ENCODE results near the gene HKDC1.
"Not testable (repeated sequence)": the region's sequence is repeated elsewhere in the genome, so short reads cannot be mapped to it uniquely, and the experiment has no call there.

HKDC1 gene, protein sequence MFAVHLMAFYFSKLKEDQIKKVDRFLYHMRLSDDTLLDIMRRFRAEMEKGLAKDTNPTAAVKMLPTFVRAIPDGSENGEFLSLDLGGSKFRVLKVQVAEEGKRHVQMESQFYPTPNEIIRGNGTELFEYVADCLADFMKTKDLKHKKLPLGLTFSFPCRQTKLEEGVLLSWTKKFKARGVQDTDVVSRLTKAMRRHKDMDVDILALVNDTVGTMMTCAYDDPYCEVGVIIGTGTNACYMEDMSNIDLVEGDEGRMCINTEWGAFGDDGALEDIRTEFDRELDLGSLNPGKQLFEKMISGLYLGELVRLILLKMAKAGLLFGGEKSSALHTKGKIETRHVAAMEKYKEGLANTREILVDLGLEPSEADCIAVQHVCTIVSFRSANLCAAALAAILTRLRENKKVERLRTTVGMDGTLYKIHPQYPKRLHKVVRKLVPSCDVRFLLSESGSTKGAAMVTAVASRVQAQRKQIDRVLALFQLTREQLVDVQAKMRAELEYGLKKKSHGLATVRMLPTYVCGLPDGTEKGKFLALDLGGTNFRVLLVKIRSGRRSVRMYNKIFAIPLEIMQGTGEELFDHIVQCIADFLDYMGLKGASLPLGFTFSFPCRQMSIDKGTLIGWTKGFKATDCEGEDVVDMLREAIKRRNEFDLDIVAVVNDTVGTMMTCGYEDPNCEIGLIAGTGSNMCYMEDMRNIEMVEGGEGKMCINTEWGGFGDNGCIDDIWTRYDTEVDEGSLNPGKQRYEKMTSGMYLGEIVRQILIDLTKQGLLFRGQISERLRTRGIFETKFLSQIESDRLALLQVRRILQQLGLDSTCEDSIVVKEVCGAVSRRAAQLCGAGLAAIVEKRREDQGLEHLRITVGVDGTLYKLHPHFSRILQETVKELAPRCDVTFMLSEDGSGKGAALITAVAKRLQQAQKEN

DNA sequence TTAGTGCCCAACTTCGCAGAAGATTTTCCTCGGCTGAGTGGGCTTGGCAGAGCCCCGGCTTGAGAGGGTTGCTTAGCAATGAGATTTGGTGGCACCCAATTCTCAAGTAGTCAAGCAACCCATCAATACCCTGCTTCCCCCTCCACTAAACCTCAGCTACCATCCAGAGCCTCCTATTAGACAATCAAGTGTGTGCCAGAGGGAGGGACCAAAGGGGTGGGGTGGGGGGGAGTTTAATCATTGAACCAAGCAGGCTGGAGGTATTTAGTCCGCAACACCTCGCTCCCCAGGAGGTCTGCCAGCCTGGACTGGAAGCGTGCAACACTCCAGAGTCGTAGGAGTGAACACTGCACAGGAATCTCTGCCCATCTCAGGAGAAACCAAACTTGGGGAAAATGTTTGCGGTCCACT is at the start of gene HKDC1:
HKDC1 (plus strand) TSS at position 292 of the 411 bp plus-strand sequence; CDS start at position 396, 104 bp downstream.
- DNase-seq = no peak

DNA sequence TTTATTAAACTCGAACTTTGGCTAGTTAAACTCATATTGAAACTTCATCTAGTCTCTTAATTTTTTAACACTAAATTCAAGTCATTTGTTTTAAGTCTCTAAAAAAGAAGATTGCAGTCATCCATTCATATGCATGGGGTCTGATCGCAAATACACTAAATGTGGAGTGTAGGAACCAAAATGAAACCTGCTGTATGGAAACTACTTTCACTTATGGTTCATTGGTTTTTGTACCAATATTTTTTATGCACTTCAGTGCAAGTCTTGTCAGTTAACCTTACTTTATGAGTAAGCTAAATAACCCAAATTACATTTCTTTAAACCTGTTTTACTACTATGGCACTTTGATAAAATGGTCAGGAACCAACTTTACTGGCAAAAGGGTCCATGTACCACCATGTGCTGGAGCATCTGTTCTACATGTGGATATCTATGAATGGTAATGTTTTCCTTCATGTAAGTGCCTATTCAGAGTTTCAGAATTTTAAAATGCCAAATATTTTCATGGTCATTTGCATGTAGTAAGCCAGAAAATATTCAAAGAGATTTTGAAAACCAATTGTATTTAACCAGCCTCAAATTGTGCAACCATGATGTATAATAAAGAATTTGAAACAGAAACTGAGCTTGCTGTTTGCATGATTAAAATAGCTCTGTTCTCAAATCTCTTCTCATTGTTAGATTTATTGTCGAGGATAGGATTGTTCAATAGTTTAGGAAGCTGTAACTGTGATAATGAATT is 47.7 kb upstream of the HKDC1 start:
- no peak for DNase-seq

DNA sequence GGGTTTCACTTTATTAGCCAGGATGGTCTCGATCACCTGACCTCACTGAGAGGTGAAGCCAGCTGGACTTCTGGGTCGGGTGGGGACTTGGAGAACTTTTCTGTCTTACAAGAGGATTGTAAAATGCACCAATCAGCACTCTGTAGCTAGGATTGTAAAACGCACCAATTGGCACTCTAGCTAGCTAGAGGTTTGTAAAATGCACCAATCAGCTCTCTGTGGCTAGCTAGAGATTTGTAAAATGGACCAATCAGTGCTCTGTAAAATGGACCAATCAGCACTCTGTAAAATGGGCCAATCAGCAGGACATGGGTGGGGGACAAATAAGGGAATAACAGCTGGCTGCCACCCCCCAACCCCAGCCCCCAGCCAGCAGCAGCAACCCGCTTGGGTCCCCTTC is 44.8 kb upstream of the HKDC1 start:
- not testable (repeated sequence) for DNase-seq

DNA sequence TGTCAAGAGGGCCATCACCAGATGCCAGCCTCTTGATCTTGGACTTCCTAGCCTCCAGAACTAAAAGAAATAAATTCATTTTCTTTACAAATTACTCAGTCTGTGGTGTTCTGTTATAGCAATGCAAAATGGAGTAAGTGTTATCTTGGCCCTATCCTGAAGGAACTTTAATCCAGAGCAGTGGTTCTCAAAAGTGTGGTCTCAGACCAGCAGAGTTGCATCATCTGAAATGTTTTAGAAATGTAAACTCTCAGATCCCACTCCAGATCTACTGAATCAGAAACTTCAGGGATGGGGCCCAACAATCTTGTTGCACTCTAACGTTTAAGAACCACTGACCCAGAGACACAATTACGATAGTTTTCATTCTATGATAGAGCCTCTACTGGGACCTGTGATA is 43.3 kb upstream of the HKDC1 start:
- DNase-seq = no peak

DNA sequence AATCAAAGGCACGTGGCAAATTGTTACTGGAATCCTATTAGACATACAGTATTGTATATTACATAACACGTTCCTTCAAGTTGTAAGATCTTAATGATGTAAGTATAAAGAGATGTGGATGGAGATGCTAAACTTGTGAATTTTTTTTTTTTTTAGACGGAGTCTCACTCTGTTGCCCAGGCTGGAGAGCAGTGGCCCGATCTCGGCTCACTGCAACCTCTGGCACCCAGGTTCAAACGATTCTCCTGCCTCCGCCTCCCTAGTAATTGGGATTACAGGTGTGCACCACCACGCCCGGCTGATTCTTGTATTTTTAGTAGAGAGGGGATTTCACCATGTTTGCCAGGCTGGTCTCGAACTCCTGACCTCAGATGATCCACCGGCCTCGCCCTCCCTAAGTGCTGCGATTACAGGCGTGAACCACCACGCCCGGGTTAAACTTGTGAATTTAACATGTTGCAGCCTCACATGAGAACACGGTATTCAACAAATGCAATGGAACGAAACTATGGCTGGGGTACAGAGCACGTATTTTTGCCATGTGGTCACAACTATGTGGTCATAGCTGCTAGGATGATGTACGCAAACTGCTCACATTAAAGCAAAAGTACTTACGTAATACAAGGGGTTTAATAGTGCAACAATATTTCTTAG is 40.9 kb upstream of the HKDC1 start:
- DNase-seq = no peak

DNA sequence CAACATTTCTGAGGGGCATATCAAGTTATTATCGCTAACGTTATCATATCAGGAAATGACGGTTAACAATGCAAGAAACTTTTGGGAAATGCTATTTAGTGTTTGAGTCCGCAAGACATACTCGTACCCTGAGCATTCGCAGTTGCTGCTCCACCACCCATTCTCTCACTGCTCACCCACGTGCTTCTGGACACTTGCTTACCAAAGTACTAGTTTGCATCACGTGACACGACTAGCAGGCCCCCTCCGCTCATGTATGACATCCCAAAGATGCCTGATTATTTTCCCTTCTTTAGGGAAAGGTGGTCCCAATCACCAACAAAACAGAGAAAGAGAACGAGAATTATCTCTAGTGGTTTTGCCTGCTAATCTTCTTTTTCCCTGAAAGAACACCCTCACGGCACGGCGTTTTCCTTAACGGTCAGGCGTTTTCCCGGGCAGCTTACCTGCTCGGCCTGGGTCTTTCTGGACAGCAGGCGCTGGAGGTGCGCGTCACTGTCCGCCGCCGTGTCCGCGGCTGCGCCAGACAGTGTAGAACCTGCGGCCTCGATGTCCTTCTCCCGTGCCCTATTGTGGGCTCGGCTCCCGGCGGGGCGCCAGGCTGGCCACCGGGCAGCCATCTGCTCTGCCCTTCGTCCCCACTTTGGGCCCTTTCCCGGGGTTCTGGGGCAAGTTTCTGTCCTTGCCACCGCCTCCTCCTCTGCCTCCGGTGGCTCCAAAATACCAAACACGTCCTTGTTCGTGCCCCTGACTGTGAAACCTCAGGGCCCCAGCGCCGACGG is 40.2 kb upstream of the HKDC1 start, which contains the start of gene SUPV3L1:
SUPV3L1 (plus strand) TSS at position 492 of the 782 bp plus-strand sequence; CDS start at position 550, 58 bp downstream.
- peak; percentile 75 for DNase-seq

DNA sequence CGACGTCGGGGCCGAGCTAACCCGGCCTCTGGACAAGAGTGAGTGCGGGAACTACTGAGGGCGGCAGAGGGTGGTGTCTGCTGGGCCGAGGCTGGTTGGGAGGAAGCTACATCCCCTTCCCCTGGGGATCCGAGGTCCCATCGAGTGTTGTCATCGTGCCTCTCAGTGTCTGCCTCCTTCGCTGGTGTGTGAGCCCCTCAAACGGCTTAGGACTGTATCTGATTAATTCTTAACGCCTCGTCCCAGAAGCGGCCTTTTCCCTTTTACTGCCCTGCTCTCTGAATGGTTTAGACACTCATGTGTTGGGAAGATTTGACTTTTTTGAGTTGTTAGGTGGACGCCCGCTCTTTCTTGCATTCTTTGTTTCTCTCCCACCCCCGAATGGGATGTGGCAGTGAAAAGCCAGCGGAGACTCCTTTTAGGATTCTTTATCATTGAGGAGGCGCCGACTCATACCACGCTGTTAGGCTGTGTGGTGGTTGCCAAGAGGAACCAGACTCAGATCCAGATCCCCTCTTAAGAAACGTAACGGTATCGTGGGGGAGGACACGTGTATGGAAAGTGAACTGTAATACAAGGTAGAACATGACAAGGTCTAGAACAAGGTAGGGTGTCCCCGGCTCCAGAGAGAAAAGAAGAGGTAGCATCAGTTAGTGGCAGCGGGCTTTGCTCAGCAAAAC is 39.5 kb upstream of the HKDC1 start:
- DNase-seq = no peak

DNA sequence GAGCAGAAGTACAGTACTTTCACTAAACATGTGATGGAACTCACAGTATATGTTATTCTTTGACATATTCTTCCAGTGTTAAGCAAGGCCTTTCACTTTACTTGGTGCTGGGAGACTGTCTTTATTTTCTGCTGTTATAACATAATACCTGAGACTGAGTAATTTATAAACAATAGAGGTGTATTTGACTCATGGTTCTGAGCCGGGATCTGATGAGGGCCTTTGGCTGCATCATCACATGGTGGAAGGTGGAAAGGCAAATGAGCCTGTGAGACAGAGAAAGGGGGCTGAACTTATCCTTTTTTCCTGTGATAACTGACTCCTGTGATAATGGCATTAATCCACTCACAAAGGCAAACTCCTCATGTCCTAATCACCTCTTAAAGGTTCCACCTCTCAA is 38.7 kb upstream of the HKDC1 start:
- DNase-seq = no peak

DNA sequence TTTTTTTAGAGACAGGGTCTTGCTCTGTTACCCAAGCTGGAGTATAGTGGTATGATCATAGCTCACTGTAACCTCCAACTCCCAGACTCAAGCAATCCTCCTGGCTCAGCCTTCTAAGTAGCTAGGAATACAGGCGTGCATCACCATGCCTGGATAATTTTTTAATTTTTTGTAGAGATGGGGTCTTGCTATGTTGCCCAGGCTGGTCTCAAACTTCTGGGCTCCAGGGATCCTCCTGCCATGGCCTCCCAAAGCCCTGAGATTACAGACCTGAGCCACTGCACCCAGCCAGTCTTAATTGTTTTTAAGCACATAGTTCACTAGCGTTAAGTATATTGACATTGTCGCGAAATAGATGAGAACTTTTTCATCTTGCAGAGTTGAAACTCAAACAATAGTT is 38.1 kb upstream of the HKDC1 start:
- DNase-seq = no peak

DNA sequence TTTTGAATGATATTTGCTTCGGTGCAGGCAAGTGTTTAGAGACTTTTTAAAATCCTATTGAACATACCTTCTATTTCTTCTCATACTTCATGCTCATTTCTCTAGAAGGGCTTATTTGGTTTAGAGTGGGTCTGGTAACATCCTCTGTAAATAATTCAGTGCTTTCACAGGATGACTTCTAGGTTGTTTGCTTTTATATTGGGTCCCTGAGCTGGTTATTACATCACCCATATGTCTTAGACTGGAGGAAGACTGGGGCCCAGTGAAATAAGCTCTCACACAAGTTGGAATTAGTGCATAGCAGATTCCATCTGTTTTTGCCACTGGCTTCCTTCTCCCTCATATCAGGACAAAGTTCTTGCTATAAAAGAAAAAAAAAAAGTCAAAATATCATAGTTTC is 33.6 kb upstream of the HKDC1 start:
- no peak for DNase-seq

DNA sequence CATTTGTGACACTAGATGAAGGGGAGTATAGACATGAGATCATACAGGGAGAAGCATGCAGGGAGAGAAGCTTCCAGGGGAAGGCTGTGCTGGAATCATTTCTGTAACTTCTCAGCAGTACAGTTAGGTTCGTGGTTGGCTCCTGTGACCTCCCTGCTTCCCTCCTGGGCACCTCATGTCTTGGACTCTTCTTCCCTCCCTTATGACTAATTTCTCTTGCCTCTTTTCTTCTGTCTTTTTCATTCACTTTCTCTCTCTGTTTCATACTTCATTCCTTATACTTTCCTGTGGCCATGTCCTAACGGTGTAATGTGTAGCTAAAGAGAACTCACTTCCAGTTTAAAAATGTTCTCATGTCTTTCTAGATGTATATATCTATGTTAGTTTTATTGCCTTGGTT is 19.1 kb upstream of the HKDC1 start:
- no peak for DNase-seq

DNA sequence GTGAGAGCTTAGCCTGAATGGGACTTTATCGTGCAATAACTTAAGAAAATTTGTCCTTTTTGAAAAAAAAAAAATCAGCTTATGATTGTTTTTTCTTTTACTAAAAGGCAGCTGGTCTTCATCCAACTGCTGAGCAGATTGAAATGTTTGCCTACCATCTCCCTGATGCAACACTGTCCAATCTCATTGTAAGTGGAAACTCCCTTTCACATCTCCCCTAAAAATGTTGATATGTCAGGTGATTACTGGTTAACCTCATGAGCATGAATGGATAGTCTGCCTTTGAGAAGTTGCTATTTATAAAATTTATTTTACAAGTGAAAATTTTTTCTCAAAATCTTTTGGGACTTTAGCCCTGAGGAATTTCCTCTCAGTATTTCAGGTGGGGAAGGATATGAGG is 17.8 kb upstream of the HKDC1 start:
- DNase-seq = no peak

DNA sequence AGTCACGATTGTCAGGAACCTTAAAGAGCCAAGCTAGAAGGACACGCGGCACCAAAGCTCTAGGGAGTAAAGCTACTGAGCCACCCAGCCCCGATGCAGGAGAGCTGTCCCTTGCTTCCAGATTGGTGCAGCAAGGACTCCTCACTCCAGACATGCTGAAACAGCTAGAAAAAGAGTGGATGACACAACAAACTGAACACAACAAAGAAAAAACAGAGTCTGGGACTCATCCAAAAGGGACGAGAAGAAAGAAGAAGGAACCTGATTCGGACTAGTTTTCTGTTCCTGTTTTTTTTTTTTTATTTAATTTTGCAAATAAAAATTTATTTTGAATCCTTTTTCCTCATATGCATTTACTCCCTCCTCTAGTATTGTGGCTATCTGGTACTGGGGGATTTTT is 11.4 kb upstream of the HKDC1 start:
- no peak for DNase-seq

DNA sequence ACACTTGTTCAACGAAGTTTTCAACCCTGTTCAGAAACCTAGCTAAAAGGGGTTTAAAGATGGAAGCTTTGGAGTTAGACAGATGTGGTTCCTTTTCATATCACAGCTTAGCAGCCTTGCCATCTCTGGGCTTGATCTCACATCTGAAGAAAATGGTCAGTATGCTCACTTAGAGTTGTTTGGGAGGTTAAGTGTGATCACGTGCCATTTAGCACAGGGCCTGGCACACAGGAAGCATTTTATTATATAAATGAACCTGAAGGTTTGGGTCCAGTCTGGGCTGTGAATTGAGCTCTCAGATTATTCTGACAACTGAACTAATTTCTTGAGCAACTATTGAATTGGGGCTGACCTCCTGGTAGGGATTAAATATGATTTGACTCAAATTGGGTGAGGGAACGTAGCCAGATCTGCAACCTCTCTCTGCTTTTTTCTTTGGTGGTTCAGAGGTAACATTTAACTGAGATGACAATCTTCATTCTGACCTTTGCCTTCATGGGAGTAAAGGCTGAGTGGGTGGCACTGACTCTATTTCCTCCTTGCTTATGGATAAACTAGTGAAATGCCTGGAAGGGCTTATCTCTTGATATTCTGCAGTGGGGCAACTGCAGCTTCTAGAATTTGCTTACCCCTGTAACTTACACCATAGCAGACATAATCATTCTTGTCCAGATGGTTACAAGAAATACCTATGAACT is 10.2 kb upstream of the HKDC1 start:
- DNase-seq = no peak

DNA sequence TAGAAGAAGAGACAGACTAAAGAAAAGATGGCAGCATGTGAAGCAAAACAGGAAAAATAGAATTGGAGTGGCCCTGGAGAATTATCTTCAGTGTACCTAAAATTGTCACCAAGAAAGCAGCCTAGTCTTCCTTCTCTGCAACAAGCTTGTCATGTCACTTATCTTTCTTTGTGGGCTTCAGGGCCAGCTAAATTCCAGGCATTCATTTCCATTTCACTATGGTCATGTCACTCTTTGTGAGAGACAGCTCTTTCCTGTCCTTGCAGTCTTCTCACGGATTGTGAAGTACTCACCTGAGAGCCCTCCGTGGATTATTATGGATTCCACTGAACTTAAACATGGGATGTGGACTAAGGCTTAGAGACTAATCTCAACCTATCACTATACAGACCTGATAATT is 9.0 kb upstream of the HKDC1 start:
- no peak for DNase-seq

DNA sequence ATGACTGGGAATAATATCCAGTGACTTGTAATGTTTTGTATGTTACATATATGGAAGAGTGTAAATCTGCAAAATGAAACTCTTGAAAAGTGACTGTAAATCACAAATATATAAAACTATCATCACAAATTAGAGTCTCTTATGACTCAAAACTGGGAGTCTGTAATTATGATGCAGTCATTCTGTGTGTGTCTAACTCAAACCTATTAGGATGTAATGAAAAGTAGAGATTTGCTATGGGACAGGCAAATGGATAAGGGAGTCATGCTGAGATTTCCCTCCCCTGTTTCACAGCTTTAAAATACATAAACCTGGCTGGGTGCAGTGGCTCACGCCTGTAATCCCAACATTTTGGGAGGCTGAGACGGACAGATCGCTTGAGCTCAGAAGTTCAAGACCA is 8.6 kb upstream of the HKDC1 start:
- DNase-seq = no peak

DNA sequence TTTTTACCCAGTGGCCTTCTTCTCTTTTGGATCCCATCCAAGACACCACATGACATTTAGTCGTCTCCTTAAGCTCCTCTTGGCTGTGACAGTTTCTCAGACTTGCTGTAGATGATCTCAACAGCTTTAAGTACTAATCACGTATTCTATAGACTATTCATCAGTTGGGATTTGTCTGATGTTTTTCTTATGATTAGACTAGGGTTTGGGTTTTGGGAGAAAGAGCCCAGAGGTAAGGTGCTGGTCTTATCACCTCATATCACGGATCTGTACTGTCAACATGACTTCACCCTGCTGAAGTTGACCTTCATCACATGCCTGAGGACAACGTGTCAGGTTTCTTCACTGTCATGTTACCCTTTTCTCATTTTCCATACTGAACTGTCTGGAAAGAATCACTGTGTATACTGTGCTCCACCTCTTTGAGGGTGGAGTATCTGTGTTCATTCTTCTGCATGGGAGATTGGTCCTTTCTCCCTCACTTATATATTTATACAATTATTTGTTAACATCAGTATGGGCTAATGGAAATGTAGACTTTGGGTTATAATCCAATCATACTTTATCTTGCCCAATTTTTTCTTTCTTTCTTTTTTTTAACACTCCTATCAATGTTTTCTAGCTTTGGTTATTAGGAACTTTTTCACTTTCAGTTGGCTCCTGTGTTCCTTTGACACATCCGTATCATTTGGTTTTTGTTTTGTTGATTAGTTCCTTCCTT is 6.4 kb upstream of the HKDC1 start:
- DNase-seq = no peak

DNA sequence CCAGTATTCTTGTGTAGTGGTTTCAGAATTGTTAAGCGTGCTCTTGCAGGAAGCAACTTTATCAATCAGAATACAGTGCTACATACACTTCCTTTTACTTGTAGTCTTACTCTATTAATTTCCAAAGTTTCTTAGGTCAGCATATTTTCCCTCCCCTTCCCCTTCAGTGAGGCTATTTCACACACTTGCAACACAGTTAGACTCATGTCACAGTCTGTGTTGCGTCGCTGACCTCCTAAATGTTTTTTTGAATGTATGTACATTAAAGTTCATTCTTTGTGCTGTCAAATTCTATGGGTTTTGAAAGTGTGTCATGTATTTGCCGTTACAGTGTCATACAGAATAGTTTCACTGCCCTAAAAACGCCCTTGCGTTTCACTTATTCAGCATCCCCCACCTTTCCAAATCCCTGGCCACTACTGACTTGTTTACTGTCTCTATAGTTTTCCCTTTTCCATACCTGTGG is 5.4 kb upstream of the HKDC1 start:
- DNase-seq = no peak

DNA sequence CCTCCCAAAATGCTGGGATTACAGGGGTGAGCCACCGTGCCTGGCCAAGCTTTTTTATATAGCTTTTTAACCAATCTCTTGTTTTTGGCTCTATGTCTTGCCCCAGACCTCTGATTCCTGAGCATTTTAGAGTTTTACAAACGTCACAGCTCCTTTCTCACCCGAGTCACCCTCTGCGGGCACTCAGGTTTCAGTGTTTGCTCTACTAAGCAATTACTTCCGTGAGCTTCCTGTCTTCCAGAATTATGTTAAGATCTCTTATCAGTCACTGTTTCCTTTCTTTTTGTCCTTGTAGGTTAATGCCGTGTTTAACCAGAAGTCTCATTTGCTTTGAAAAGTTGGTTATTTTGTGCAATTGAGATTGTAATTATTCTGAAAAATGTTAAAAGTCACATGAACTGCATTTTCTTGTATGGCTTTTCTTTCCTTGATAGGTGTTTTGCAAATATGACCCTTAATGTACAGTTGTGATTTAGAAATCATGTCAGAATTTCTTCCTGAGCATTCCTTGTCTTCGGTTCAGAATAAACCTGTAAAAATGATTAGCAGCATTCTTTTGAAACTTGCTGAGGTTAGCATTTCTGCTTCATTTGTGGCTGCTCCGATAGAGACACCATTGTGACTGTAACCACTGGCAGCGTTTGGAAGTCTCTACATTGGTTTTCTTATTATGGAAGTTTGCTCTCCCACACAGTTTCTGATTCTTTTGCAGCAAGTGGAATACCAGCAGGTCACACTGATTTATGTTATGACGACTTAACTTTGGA is 4.5 kb upstream of the HKDC1 start:
- no peak for DNase-seq
